Adrenal gland (tissue), 12 donors: ENCODE results near the gene RAMP1. TPM values are rescaled to one million over a fixed set of nuclear protein-coding genes. Genes with fewer than 3 reads are reported as not detected.

ENCODE experiments used
- DNase-seq, 7 donors: peaks; one replicate each; pipeline ENCODE4 v3.0.0-alpha.2; 2019 to 2020
- H3K27ac ChIP-seq, 5 donors: fragments of 200-600 bp; sonication (generic) in 4 of 5; 1 replicate in 3 of 5; 2 replicates in 2 of 5; pipeline versions ENCODE4 v1.5.1 to v1.8.0; 2016 to 2020; ENCODE audit warnings: mild to moderate bottlenecking in 1 of 5
- H3K27me3 ChIP-seq: fragments of 200-600 bp; 2 replicates; pipeline ENCODE4 v1.8.0; 2021
- H3K36me3 ChIP-seq, 2 donors: fragments of 200-600 bp; replicated peaks in 1 of 2; 1 replicate in 1 of 2; 2 replicates in 1 of 2; pipeline versions ENCODE4 v1.5.1 to v1.8.0; 2018 to 2022
- H3K4me1 ChIP-seq, 2 donors: fragments of 200-600 bp; replicated peaks in 1 of 2; 1 replicate in 1 of 2; 2 replicates in 1 of 2; pipeline versions ENCODE4 v1.5.1 to v1.8.0; 2018 to 2021
- H3K4me3 ChIP-seq, 4 donors: fragments of 200-600 bp; sonication (generic) in 3 of 4; one replicate each; pipeline ENCODE4 v1.5.1; 2016 to 2018
- H3K9me3 ChIP-seq, 3 donors: fragments of 200-600 bp; sonication (generic) in 1 of 3; replicated peaks in 1 of 3; 1 replicate in 2 of 3; 2 replicates in 1 of 3; pipeline versions ENCODE4 v1.5.1 to v1.8.0; 2016 to 2021
- CTCF ChIP-seq, 6 experiments: fragments of 450-650 bp in 4 of 6; fragments of 200-600 bp in 2 of 6; sonication (generic) in 1 of 6; IDR thresholded peaks; 1 replicate in 5 of 6; 2 replicates in 1 of 6; pipeline versions ENCODE4 v1.5.1 to v1.8.0; 2016 to 2021; ENCODE audit warnings: antibody characterized with exemption in 6 of 6, mild to moderate bottlenecking in 2 of 6, moderate library complexity in 1 of 6
- POLR2A ChIP-seq, 2 donors: fragments of 450-650 bp; IDR thresholded peaks; one replicate each; pipeline ENCODE4 v1.6.1; 2017; ENCODE audit warnings: antibody characterized with exemption in 2 of 2, mild to moderate bottlenecking in 2 of 2, moderate library complexity in 1 of 2
- WGBS, 4 donors: extraction: QIAGEN DNeasy Blood & Tissue Kit in 2 of 4; methylation state at CpG; one replicate each; pipeline versions ENCODE4 v1.1.5 to v1.1.7; 2013 to 2017; 5-methylcytosine and 5-hydroxymethylcytosine counted together
- intact Hi-C, 2 donors: fragments of 100-400 bp; cut with DNase I; formaldehyde crosslinking; loops; one replicate each; pipeline versions ENCODE4 v1.14.1 to v1.15.0; 2022 to 2023
- polyA plus RNA-seq, 3 donors: library from polyadenylated mRNA; stranded (reverse); fragments of 200-250 nt in 2 of 3; fragments of 350-450 nt in 1 of 3; fragmentation: Illumina TruSeq in 1 of 3; extraction: RNeasy Lipid Tissue Mini Kit (QIAGEN cat#74804) in 1 of 3; gene quantifications; one replicate each; pipeline ENCODE4 v1.2.3, GENCODE V29; 2013 to 2014
- total RNA-seq, 9 donors: library from RNA; depleted of rRNA in 4 of 9; stranded (reverse); fragments of >200 nt in 4 of 9; fragments of 120-200 nt in 1 of 9; fragmentation: NEBNext Ultra II Directional in 1 of 9; extraction: Animal tissue kit (Norgen Biotek cat#: 25700) in 1 of 9; gene quantifications; one replicate each; pipeline versions ENCODE4 v1.1.0 to v1.2.4, GENCODE V29; 2013 to 2023
- donor health status: healthy with polysubstance abuse.
- donor health status: Bipolar disorder and iron deficiency.
- donor health status: DM: yes; HTN: yes; CAD: no.
- donor health status: DM: no; HTN: no; CAD: no.
- donor health status: DM: no; HTN: no; CAD: no.
- donor health status: DM: yes; HTN: yes; CAD: no.

RAMP1 gene
- total and polyA plus RNA-seq, 12 donors, result 2.4 to 72.6 (median 17.2) TPM

GRCh38 chr2:237876951-237877491 is 17.6 kb downstream of the RAMP1 start:
- no peak overlapping the region for H3K27ac ChIP-seq
- no peaks in the 10 kb centered on the region for H3K36me3 ChIP-seq
- DNase-seq, result peak in 2 of 7 donors; percentile 3 to 45
- TF ChIP-seq CTCF (IDR thresholded peaks at IDR 0.05) (no peak), POLR2A (IDR thresholded peaks at IDR 0.05) (no peak)
- H3K27me3 ChIP-seq, result no peaks in the 10 kb centered on the region
- 94 to 96% (median 95%) methylated on average over 6 to 23 of the region's 23 CpGs for WGBS, 4 donors
- H3K9me3 ChIP-seq, result no peaks in the 10 kb centered on the region
- H3K4me3 ChIP-seq, result no peak overlapping the region
- intact Hi-C loops, result no loop called here
- no peaks in the 10 kb centered on the region for H3K4me1 ChIP-seq

GRCh38 chr2:237877576-237878307 is 18.3 kb downstream of the RAMP1 start:
- TF ChIP-seq CTCF (IDR thresholded peaks at IDR 0.05) (no peak), POLR2A (IDR thresholded peaks at IDR 0.05) (no peak)
- DNase-seq, result peak in 1 of 7 donors; percentile 4
- intact Hi-C loops, result no loop called here

GRCh38 chr2:237878321-237879057 is 19.1 kb downstream of the RAMP1 start:
- H3K4me1 ChIP-seq, result no peaks in the 10 kb centered on the region
- H3K4me3 ChIP-seq, result no peak overlapping the region
- H3K27ac ChIP-seq, result no peak overlapping the region
- intact Hi-C loops, result no loop called here
- no peak for TF ChIP-seq CTCF (IDR thresholded peaks at IDR 0.05)
- no peak for TF ChIP-seq POLR2A (IDR thresholded peaks at IDR 0.05)
- DNase-seq, result peak in 1 of 7 donors; percentile 2
- 81 to 90% (median 87%) methylated on average over 11 to 14 of the region's 14 CpGs for WGBS, 4 donors
- H3K9me3 ChIP-seq, result no peaks in the 10 kb centered on the region
- H3K36me3 ChIP-seq, result no peaks in the 10 kb centered on the region
- no peaks in the 10 kb centered on the region for H3K27me3 ChIP-seq

More at GRCh38 chr2:237877576-237878307, 18.3 kb downstream of the RAMP1 start:
- no peaks in the 10 kb centered on the region for H3K27me3 ChIP-seq
- WGBS, 4 donors, result 91 to 96% (median 93%) methylated on average over 14 to 25 of the region's 25 CpGs
- H3K4me1 ChIP-seq, result no peaks in the 10 kb centered on the region
- H3K4me3 ChIP-seq, result no peak overlapping the region
- no peak overlapping the region for H3K27ac ChIP-seq
- no peaks in the 10 kb centered on the region for H3K36me3 ChIP-seq
- no peaks in the 10 kb centered on the region for H3K9me3 ChIP-seq

GRCh38 chr2:237879058-237879430 is 19.6 kb downstream of the RAMP1 start:
- TF ChIP-seq POLR2A (IDR thresholded peaks at IDR 0.05) (no peak), CTCF (IDR thresholded peaks at IDR 0.05) (no peak)

More at GRCh38 chr2:237879058-237879430, 19.6 kb downstream of the RAMP1 start:
- peak in 1 of 7 donors; percentile 3 for DNase-seq
- Histone ChIP-seq H3K36me3 (no peaks in the 10 kb centered on the region), H3K27me3 (no peaks in the 10 kb centered on the region), H3K27ac (no peak overlapping the region), H3K9me3 (no peaks in the 10 kb centered on the region), H3K4me1 (no peaks in the 10 kb centered on the region), H3K4me3 (no peak overlapping the region)
- intact Hi-C loops, result no loop called here
- WGBS, 4 donors, result 93 to 94% (median 93%) methylated on average over 5 of the region's 5 CpGs
